Posterior cingulate gyrus (tissue), 11 donors: ENCODE results near the gene PHACTR1.
"Not testable (repeated sequence)": the region's sequence is repeated elsewhere in the genome, so short reads cannot be mapped to it uniquely, and the experiment has no call there.

Source experiments
- DNase-seq, 10 donors: peaks; one replicate each; pipeline versions ENCODE4 v3.0.0 to v3.0.0-alpha.2; 2020 to 2021; ENCODE audit warnings: mixed read lengths in 3 of 10
- intact Hi-C: fragments of 100-400 bp; cut with DNase I; formaldehyde crosslinking; loops from one replicate; pipeline ENCODE4 v1.15.1; 2023

PHACTR1 gene

GRCh38 chr6:12748815-12749521 lies 32.4 kb downstream of the PHACTR1 start:
- peak in 6 of 10 donors; percentile 31 to 87 (median 58) for DNase-seq
- intact Hi-C loops: no loop called here

DNA sequence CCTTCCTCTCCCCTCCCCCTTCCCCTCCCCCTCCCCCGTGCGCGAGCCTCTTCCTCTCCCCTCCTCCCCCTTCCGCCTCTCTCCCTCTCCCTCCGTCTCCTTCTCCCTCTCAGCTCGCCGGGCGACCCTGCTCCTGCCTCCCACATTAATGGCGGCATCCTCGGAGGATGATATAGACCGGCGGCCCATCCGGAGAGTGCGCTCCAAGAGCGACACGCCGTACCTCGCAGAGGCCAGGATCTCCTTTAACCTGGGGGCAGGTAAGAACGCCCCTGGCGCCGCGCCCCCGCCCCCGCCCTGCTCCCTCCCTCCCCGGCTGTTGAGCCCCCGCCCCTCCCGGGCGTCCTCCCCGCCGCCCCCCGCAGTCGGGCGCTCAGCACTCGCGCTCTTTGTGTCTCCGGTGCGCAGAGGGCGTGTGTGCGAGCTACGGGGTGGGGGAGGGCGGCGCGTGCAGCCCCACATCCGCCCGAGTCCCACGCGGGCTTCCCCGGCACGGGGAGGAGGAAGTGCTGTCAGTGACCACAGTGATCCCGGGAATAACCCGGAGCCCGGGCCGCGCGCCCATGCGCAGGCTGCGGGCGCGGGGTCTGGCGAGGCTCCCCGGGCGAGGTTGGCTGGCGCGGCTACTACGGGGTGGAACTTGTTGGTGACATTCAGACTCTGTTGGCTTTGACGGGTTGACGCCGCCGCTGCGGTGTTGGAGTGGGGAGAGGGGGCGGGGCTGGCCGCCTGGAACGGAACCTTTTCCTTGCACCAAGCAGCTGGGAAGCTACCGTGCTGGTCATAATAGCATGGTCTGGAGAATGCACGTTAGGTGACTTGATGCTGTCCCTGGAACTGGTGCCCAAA lies 33.2 kb downstream of the PHACTR1 start:
- peak in 6 of 10 donors; percentile 32 to 90 (median 64) for DNase-seq

DNA sequence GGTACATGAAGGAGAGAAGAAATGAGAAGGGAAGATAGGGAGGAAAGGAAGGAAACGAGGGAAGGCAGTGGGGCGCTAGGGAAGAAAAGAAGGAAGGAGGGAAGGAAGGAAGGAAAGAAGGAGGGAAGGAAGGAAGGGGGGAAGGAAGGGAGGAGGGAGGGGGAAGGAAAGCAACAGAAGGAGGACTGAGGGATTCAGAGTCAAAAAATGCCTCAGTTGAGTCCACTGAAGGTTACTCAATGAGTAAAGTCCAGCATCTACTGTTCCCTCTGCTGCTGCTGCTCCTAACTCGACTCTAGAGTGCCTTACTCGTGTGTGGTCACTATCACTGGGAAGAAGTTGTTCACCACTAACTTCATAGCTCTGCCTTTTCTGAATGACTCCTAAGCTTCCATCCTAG lies 33.8 kb downstream of the PHACTR1 start:
- no peak for DNase-seq
- intact Hi-C loops: no loop called here

More for the DNA sequence above, 33.2 kb downstream of the PHACTR1 start:
- intact Hi-C loops: no loop called here

- intact Hi-C loops: no loop called here
- peak in 2 of 10 donors; percentile 32 to 33 for DNase-seq
These were observed 35.2 kb downstream of the PHACTR1 start for GRCh38 chr6:12751694-12752325.

DNA sequence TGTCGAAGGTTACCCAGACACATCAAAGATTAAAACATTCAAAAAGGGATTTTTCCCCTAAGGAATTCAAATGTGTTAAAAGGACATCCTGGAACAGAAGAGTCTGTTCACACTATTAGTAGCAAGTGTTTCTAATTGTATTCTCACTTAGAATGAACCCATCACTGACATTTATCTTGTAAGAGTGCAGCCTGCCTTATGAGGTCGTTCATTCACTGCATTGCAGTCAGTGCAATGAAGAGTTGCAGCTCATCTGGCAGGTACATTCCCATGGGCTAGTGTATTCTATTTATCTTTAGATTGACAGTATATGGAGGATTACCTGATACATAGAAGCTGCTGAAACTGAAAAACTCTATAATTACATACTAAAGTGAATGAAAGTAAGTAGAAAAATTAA lies 36.5 kb downstream of the PHACTR1 start:
- intact Hi-C loops: no loop called here
- no peak for DNase-seq

DNA sequence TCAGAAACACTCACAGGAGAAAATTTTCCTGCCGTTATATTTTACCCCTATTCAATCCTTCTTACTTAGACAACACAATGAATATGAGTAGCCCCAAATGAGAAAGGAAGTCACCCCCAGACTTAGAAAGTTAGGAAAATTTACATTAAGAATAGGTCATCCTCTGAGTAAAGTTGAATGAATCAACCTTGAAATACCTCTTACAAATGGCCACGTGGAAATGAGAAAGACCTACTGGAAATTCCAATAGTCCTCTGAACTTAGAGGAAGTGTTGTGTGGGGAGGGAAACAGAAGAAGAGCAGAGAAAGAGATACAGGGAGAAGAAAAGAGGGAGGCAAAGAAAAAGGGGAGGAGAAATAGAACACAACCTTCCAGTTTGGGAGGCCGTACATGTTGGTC lies 43.7 kb downstream of the PHACTR1 start:
- no peak for DNase-seq
- intact Hi-C loops: no loop called here

- intact Hi-C loops: no loop called here
- DNase-seq: no peak
These were observed 44.3 kb downstream of the PHACTR1 start for GRCh38 chr6:12760911-12761310.

- DNase-seq: peak in 2 of 10 donors; percentile 50 to 85
These were observed 45.0 kb downstream of the PHACTR1 start for GRCh38 chr6:12761376-12762115.

GRCh38 chr6:12762731-12763434 lies 46.3 kb downstream of the PHACTR1 start:
- intact Hi-C loops: not testable (repeated sequence)
- peak in 1 of 10 donors; percentile 65 for DNase-seq

More at GRCh38 chr6:12761376-12762115, 45.0 kb downstream of the PHACTR1 start:
- intact Hi-C loops: no loop called here

DNA sequence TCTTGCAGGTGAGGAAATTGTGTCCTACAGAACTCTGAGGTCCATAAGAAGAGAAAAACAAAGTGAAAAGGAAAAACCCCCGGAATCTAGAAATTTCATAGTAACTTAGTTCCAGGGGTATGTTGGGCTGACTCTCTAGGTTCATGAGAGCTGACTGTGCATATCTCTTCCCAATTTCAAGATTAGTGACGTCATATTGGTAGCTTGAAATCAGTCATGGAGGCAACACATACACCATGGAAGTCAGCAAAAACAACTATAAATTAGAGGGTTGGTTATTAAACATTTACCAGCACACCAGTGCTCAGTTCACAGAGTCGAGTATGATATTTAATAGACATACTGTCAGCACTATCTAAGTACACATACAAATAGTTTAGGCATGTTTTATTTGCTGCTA lies 49.8 kb downstream of the PHACTR1 start:
- intact Hi-C loops: no loop called here

GRCh38 chr6:12767016-12767415 lies 50.4 kb downstream of the PHACTR1 start:
- DNase-seq: no peak
- intact Hi-C loops: no loop called here

More for the DNA sequence above, 49.8 kb downstream of the PHACTR1 start:
- DNase-seq: no peak

- DNase-seq: peak in 7 of 10 donors; percentile 35 to 93 (median 63)
These were observed 53.1 kb downstream of the PHACTR1 start for GRCh38 chr6:12769556-12770256.

GRCh38 chr6:12772416-12772815 lies 55.8 kb downstream of the PHACTR1 start:
- intact Hi-C loops: no loop called here
- DNase-seq: no peak

More at GRCh38 chr6:12769556-12770256, 53.1 kb downstream of the PHACTR1 start:
- intact Hi-C loops: no loop called here

- DNase-seq: no peak
- intact Hi-C loops: no loop called here
These were observed 59.7 kb downstream of the PHACTR1 start for GRCh38 chr6:12776291-12776690.

DNA sequence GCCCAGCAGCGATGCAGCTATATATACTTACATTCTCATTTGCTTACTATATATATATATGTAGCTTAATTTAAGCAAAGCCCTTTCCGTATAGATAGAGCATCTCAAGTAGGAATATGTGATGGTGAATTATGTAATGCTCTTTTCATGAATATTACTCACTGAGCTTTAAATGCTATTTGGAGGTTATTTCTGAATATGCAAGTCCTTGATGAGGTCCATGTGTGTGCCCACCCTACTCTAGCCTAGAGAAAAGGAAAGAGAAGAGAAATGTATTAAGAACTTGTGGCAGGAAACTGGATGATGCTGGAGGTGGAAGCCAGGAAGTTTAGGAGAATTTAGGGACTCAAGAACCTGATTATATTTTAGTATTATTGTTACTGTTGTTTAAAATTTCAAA lies 63.2 kb downstream of the PHACTR1 start:
- no peak for DNase-seq
- intact Hi-C loops: no loop called here

DNA sequence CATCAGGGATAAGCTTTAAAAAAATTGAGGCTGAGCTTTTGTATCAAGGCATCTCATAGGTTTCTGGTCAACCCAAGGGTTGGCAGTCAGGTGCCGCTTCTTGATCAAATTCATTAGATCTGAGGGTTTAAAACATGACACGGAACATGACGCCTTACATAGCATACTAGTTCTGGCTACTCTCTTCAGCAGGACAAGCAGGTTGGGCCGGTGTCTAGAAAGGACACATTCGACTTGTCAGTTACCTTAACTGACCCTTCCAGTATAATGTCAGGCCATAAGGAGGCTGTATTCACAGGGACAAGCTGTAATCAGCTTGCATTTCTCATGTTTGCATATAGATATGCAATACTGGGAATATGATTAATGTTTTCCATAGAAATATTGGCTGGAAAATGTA lies 65.6 kb downstream of the PHACTR1 start:
- intact Hi-C loops: no loop called here

GRCh38 chr6:12785301-12785700 lies 68.7 kb downstream of the PHACTR1 start:
- intact Hi-C loops: no loop called here

More for the DNA sequence above, 65.6 kb downstream of the PHACTR1 start:
- DNase-seq: no peak

GRCh38 chr6:12785921-12786320 lies 69.4 kb downstream of the PHACTR1 start:
- intact Hi-C loops: no loop called here
- no peak for DNase-seq

More at GRCh38 chr6:12785301-12785700, 68.7 kb downstream of the PHACTR1 start:
- no peak for DNase-seq

GRCh38 chr6:12791371-12791770 lies 74.8 kb downstream of the PHACTR1 start:
- DNase-seq: no peak
- intact Hi-C loops: no loop called here
